Sciatic nerve (tissue), 2 donors: ENCODE data around the gene XNDC1N. TPM values are rescaled to one million over a fixed set of nuclear protein-coding genes. Genes with fewer than 3 reads are reported as not detected.
"Not testable (repeated sequence)": the region's sequence is repeated elsewhere in the genome, so short reads cannot be mapped to it uniquely, and the experiment has no call there.

Source experiments
- ATAC-seq: fragments of 200-7000 bp; cut with Tn5 transposase; one replicate; pipeline ENCODE4 v1.9.1; 2020; ENCODE audit warnings: mild to moderate bottlenecking, moderate library complexity
- DNase-seq: peaks from one replicate; pipeline ENCODE4 v3.0.0-alpha.2; 2020; ENCODE audit warnings: low spot score
- intact Hi-C: fragments of 100-400 bp; cut with DNase I; formaldehyde crosslinking; loops from one replicate; pipeline ENCODE4 v1.14.2; 2022
- total RNA-seq: library from RNA; stranded (reverse); fragmentation: NEBNext Ultra II Directional; extraction: Animal tissue kit (Norgen Biotek cat#: 25700); gene quantifications from one replicate; pipeline ENCODE4 v1.2.1, GENCODE V29; 2021
- donor health status: DM: no; HTN: no; CAD: no.
- donor health status: DM: no; HTN: no; CAD: no.

Gene XNDC1N
- total RNA-seq, 1 donor from 2014 or later: 11.7 TPM

- intact Hi-C loops, ATAC-seq, DNase-seq: not testable (repeated sequence)
Measured at GRCh38 chr11:71885806-71886205, 42.6 kb downstream of the XNDC1N start.

Other genes with a start within 250 kb of the XNDC1N start
- gene DEFB108B, start 95.4 kb downstream of the XNDC1N start, total RNA-seq: not detected
- gene DEFB131B, start 50.1 kb downstream of the XNDC1N start, total RNA-seq: not detected
- 32.5 TPM for gene RNF121, start 452 bp upstream of the XNDC1N start, total RNA-seq
- 13.5 TPM for gene IL18BP, start 70.3 kb upstream of the XNDC1N start, total RNA-seq
- gene NUMA1, start 151.9 kb upstream of the XNDC1N start, total RNA-seq: 241 TPM
- 8.7 TPM for gene LRRC51, start 152.3 kb upstream of the XNDC1N start, total RNA-seq
- gene LAMTOR1, start 174.7 kb upstream of the XNDC1N start, total RNA-seq: 70.8 TPM
- not detected for gene TOMT, start 177.3 kb upstream of the XNDC1N start, total RNA-seq
- gene ANAPC15, start 184.1 kb upstream of the XNDC1N start, total RNA-seq: 21.4 TPM
- 1.1 TPM for gene FOLR3, start 207.1 kb upstream of the XNDC1N start, total RNA-seq